ENCODE measurements around the gene FBXW4.
A peak's percentile ranks its signal among the peaks of the same experiment; 100 is the strongest.
"Not testable (repeated sequence)": the region's sequence is repeated elsewhere in the genome, so short reads cannot be mapped to it uniquely, and the experiment has no call there.

Gene FBXW4

DNA sequence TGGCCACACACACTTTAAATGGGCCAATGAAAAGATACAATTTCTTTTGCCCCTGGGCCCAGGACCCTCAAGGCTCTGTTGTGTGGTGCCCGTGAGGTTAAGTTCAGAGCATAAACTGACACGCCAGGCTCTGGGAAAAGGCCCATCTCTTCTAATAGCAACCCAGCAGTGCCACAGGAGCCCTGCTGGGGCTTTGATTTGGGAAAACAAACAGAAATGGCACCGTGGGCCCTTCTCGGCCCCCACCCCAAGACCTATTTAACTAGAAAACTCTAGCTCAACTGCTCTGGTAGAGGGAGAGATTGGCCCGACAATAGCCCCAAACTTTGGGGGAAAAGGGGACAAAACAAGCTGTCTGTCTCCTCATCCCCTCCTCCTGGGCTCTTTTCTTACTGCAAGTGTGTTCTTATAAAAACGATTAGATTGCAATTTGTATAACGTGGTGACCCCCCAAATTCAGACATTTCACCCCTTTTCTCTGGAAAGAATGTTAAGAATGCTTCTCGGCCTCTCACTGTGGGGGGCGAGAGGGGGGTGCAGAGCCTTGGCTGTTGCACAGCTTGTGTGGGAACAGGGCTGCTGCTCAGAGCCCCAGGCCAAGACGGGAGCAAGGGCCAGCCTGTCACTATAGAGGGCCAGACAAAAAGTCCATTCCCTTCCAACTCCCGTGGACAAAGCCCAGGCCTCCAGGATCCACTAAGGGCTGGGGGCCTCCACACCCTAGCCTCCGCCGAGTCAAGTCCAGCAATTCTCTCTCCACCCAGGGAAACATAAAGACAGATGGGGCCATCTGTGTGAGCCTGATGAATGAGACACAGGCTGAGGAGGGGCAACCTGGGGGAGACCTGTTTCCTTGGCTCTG is 80.1 kb downstream of the FBXW4 start:
- no peak for DNase-seq

DNA sequence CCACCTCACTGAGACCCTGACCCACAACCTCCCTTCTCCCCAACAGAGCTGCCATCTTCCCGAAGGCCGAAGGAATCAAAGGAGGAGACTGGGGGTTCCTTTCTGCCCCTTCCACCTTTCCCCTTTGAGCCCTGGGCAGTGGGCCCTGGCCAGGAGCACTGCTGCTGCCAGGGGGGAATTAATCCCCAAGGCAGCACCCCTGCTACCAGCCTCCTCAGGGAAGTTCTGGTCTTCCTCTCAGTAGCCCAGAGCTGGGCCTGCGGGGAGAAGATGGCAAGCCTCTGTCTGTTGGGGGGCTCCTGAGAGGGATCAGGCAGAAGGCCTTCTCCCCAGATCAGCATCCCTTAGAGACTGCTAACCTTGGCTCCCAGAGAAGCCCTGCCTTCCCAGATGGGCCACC is 81.3 kb downstream of the FBXW4 start:
- no peak for DNase-seq

GRCh38 chr10:101612872-101613271 is 82.1 kb downstream of the FBXW4 start:
- DNase-seq: no peak

- no peak for DNase-seq
Observed at GRCh38 chr10:101612086-101612485, 82.9 kb downstream of the FBXW4 start.

GRCh38 chr10:101611096-101611905 is 83.7 kb downstream of the FBXW4 start:
- DNase-seq: no peak

- DNase-seq: no peak
Observed at GRCh38 chr10:101609481-101609880, 85.5 kb downstream of the FBXW4 start.

DNA sequence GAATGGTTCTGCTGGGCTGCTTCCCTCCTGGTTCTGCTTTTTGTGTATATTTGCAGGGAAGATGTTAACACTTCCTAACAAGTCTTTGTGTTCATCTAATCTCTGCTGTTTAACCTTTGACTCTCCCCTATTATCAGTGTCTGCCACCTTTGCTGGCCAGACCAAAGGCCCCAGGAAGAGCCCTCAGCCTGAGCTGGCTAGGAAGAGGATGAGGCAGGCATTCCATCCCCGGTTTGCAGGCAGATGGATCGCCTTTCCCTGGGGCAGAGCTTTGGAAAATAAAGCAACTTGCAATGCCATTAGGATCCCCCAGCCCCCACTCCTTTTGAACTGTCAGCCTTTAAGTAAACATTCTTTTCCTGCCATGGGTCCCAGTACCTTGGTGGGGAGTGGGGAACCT is 87.8 kb downstream of the FBXW4 start:
- no peak for DNase-seq

DNA sequence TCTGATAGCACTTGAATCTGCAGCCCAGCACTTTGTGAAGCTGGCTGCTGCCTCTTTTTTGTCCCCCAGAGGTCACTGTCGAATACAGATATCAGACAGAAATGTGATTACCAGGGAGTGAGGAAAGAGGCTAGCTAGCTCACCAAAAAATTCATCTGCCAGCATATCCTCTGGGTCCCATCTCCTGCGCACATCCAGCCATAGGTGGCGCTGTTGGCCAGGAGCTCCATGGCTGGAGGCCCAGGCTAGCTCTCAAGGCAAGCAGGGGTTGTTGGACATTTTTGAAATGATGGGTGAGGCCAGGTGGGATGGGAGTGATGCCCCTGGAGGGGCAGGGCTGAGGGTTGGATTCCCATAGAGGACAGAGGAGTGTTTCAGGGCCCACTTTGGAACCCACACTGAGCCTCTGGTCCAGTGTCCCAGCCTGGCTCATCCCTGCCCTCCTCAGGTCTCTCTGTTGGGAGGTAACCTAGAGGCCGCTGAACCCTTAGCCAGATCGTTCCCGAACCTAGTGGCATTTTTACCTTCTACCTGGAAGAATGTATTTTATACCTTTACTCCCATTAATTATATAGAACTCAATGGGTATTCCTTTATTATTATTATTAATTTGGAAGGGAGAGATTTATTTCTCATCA is 92.1 kb downstream of the FBXW4 start:
- DNase-seq: peak; percentile 39

DNA sequence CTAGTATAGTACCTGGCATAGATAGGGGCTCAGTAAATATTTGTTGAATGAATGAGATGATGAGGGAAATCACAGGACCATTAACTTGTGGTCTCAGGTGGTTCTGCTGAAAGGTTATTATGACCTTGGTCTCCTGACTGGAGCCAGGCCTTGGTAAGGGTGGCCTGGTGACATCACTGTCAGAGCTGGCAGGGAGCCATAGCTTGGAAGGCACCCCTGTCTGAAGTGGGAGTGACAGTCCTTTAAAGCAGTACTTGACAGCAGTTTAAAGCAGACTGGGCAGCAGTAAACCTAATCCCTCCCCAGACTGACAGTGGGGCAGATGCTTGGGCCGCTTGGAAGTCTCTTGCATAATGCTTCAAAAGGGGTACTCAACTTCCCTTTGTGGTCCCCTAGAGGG is 93.4 kb downstream of the FBXW4 start:
- DNase-seq: peak; percentile 23

DNA sequence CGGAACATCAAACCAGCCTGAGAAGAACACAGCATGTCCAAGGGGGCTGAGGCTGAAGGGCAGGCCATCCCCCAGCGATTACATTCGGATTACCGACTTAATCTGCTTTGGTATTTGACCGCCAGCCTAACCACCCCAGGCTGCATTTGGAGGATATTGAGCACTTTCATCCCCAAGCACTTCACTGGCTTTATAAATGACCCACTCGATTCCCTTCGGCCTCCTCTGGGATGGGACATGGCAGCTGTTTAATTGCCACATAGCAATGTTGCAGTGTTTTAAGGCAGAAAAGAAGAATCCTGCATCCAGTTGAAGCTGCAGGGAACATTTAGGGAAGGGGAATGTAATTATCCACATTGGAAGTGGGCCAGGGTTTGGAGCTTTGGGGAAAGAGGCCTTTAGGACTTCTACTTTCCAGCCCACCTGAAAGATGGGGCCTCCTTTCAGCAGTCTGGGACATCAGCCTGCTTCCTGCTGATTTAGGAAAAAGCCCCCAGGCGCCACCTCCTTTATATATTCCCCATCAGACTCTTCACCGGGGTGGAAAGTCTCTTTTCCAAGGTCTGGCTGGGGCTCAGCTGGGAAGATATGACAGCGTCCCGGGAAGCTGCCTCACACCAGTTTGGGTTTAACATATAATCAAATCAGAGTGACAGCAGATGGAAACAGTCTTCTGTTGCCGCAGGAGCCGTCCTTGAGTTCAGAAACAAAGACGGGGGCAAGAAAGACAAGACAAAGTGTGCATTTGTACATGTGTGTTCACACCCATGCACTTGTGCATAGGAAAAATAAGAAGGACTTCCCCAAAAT is 97.7 kb downstream of the FBXW4 start:
- DNase-seq: no peak

GRCh38 chr10:101595591-101596433 is 99.2 kb downstream of the FBXW4 start:
- peak; percentile 27 for DNase-seq

DNA sequence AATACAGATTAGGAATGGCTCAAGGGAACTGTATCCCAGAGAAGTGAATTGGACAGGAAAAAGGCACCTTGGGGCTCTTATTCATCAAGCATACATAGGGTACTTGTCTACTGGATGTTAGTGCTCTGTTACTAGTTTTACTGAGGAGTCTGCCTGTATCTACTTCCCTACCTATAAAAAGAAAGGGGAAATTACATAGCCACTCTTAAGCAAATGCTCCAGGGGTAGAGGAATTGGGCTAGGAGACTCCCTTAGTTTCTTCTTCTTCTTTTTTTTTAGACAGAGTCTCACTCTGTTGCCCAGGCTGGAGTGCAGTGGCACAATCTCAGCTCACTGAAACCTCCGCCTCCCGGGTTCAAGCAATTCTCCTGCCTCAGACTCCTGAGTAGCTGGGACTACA is 101.6 kb downstream of the FBXW4 start:
- DNase-seq: not testable (repeated sequence)

DNA sequence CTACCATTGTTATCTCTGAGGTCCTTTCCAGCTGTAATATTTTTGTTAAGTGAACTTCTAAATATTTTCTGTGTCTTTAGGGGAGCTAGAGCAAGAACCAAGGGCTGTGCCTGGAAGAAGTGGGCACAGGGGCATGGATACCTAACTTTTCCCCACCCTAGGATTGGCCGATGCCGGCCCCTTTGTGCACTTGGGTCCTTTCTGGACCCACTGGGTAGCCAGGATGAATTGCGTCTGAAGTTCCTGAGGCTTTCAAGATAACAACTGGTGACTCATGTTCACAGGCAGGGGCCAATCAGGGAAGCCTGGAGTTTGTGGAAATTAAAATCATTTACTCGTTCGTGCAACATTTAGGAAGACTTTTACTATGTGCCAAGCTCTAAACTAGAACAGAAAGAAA is 106.1 kb downstream of the FBXW4 start:
- no peak for DNase-seq

- peak; percentile 62 for DNase-seq
Observed at GRCh38 chr10:101587725-101588653, 107.0 kb downstream of the FBXW4 start, which contains the start of the genes DPCD and POLL. TSS of gene DPCD (plus strand) at chr10:101588321. CDS start at chr10:101588337, 16 bp downstream. TSS of gene POLL (minus strand) at chr10:101588257. CDS start at chr10:101587360, 897 bp downstream.

DNA sequence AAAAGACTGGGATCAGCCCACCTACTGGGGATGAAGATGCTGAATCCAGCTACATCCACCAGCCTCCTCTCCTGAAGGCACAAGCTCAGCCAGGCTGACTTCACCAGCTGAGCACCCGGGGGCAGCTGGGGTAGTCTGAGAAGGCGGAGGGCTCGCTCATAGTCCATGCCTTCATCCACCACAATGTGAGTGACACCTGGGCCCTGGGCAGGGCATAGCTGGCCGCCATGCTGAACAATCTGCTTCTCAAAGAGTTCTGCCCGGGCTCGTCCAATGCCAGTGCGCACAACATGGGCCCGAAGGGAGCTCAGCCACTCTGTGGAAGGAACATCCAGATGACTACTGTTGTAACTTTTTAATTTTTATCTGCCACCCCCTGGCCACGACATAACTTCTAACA is 109.1 kb downstream of the FBXW4 start:
- no peak for DNase-seq

DNA sequence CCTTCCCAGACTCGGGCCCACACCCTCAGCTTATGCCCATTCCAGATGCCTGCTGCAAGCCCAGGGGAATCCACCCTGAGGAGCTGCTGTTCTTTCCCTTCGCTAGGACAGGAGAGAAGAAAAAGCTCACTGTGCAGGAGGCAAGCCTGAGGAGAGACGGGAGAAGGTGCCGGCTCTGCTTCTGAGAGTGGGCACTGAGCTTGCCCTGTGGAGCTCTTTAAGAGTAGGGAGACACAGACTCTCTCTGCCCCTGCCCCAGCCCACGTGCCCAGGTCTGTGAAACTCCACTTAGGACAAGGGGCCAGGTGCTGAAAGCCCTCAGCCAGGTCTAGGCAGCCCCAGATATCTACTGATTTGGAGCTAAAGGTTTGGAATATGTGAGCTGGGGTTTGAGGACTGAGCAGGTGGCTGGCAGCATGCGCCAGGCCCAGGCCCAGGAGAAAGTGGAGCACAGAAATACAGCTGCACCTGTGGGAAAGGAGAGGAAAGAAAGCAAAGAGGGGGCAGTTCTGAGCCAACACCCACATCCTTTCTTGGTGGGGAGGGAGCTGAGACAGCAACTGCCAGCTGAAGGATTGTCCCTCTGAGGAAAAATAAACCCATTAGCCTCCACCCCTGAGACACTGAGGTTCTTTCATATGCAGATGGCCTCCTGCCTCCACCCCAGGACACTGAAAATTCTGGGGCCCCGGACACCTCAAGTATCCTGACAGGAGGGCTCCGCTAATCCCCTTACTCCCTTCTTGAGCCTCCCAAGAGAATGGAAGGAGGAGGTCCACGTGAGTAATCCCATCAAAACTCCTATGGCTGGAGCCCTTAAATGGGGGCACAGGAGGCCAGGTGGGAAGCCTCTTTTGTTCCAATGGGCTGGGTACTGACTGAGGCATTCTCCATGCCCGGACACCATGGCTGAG is 114.2 kb downstream of the FBXW4 start:
- DNase-seq: no peak

DNA sequence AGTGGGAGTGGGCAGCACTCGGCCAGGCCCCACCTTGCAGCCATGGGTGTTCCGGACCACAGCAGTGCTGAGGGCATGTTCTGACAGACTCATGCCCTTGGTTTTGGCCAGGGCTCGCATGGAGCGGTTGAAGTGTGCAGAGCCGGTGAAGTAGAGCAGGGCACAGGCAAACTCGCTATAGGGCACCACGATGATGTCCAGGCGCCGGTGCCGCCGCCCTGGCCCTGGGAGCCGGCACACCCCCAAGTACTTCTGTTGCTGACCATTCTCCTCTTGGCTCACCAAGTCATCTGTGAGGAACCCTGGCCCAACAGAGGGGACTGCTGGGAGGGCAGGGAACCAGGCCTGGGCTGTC is 115.5 kb downstream of the FBXW4 start:
- no peak for DNase-seq

GRCh38 chr10:101578803-101579515 is 116.0 kb downstream of the FBXW4 start:
- DNase-seq: no peak

DNA sequence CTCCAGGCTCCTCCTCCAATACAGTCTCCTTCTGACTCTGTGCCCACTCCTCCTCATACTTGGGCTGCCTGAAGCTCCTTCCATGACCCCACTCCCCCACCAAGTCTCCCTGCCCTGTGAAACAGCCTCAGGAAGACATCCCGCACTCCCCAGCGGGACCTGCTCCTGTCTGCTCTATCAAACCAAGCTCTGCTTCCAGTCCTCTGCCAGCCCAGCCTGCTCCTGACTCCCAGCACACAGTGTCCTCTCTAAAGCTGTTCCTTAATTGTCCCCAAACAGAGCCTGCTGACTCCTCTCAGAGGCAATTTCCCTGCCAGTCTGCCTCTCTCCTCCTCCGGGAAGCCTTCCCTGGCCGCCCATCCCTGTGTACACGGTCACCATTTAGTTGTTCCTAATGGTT is 116.8 kb downstream of the FBXW4 start:
- DNase-seq: no peak

Measured in DMS79 (cell line).